HG03066 (cell line): ENCODE measurements around the gene LYPD8.

Source experiments
- ATAC-seq: cut with Tn5 transposase; IDR thresholded peaks from one replicate; pipeline ENCODE4 v1.9.1; 2021; ENCODE audit warnings: low read depth; ENCODE audit not compliant: unreplicated experiment

LYPD8 gene

GRCh38 chr1:248704606-248705005 is 51.0 kb downstream of the LYPD8 start:
- no peak for ATAC-seq

GRCh38 chr1:248703674-248704073 is 51.9 kb downstream of the LYPD8 start:
- no peak for ATAC-seq

GRCh38 chr1:248702714-248703113 is 52.8 kb downstream of the LYPD8 start, which contains the start of gene OR14I1:
Gene OR14I1 (minus strand): TSS chr1:248702766.
- no peak for ATAC-seq

- no peak for ATAC-seq
These were observed 56.5 kb downstream of the LYPD8 start for GRCh38 chr1:248699099-248699498.

DNA sequence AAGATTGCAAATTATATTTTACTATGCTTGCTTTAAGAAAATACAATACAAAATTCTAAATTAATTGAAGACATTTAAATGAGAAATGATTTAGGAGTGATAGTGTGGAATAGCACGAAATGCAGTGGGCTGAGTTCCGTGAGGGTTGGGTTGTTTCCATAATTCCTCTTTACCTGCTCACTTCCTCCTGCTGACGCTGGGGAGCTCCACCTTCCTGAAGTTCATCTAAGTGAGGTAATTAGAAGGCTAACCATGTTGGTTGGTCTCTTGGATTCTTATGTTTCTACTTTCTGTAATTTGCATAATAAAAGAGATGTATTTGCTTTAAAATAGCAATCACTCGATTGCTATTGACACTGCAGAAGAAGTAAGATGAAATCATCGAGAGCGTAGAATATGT is 57.7 kb downstream of the LYPD8 start:
- no peak for ATAC-seq

GRCh38 chr1:248696774-248697173 is 58.8 kb downstream of the LYPD8 start:
- ATAC-seq: no peak

GRCh38 chr1:248696261-248696660 is 59.3 kb downstream of the LYPD8 start:
- ATAC-seq: no peak

DNA sequence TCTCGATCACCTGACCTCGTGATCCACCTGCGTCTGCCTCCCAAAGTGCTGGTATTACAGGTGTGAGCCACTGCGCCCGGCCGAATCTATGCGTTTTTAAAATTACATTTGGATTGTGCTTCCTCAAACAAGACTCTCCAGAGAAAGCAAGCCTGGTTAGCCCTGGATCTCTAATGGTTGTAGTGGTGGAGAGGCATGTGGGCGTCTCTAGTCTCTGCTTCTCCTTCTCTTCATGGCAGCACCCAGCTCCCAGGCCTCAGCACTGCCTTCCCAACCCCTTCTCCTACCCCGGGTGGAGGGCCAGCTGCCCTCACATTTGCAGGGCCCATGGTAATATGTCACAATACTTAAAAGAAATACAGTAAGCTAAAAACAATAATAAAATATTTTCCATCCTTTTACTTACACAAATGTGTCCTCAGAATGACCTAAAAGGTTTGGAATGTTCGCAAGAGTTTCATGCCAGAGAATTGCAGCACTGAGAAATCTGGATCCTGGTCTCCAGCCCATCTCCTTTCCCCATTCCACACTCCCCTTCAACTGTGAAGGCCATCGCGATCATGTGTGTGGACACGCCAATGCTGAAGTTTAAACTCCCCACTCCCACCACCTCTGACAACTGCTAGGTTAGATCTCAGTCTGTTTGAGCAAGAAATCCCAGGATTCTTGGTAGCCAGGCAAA is 60.0 kb downstream of the LYPD8 start:
- no peak for ATAC-seq

DNA sequence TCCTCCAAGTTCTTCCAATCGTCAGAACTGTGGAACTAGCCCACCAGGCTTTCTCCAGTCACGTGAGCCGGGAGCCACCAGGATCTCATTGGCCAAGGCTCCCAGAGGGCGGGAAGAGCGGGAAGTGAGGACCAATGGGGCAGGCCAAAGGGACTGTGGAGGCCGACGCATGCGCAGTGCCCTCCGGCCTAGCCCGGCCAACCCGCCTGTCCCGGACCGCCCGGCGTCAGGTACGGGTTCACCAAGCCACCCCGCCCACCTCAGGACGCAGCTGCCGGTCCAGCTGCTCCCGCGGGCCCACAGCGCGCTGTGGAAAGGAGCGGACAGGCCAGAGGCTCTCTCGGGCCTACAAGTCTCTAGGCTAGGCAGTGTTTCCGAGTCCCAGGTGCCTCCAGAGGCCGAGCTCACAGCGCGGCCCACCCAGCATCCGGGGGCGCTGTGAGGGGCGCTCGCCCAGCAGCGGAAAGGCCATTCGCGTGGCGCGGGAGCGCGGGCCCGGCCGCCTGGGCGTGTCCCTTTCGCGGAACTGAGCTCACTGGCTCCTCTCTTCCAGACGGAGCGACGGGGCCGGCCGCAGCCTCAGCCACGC is 63.9 kb downstream of the LYPD8 start:
- no peak for ATAC-seq
